CD4-positive, alpha-beta T cell treated with Interleukin-10 for 1 hour (primary cell): ENCODE results near the gene PWWP2B.

Source experiments
- DNase-seq: peaks from one replicate; pipeline ENCODE4 v3.0.0-alpha.2; 2020

The PWWP2B gene

DNA sequence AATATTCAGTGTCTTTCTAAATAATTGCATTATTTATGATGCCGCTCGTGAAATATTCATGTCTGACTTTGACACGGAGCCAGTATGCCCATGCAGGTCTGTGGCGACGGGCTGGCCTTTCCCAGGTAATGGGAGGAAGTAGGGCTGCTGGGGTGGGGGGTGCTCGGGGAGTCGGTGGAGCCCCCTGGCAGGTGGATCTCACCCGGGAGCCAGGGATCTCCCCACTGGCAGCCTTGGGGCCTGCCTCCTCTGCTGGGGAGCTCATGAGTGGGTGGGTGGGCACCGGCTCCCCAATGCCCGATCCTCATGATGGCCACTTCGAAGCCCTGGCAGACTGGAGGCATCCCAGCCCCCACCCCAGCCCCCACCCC is 52.8 kb downstream of the PWWP2B start:
- no peak for DNase-seq

DNA sequence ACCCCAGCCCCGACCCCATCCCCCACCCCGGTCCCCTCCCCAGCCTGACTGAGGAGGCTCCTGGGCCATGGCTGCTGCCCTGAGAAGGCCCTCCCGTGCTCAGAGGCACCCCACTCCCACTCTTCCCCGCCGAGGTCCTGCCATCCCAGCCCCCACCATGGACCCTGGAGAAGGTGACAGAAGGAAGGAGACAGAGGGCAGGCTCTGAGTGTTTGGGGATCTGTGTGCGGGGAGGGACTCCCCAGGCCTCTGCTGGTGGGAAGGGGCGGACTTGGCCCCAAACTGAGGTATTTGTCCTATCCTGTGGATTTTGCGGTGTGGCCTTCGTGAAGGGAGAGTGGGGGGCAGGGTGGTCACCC is 53.4 kb downstream of the PWWP2B start:
- DNase-seq = no peak

DNA sequence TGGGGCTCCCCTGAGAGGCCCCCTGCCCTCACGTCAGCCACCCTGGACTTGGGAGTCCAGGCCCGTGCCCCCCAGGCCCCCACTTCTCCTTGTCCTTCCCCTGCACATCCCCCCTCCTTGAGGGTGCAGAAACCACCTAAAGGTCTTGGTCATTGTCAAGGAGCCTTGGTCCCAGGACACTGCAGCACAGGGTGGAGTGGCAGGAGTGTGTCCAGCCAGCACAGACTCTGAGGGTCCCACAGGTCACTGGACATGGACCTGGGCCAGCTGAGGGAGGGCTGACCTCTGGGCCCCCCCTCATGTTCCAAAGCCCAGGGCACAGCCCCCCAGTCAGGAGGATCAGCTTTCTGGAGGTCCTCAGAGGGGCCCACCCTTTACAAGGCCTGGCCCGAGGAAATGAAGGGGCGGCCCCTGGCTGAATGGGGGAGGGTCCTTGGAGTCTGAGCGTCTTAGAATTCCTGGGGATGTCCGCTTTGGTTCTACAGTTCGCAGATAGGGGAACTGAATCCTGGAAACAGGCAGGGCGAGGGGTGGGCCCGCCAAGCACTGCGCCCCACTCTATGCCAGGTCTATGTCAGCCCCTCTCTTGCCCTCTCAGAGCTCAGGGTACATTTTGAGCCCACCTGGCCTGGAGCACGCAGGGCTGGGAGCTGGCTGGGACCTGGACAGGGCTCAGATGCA is 54.0 kb downstream of the PWWP2B start:
- DNase-seq = no peak

DNA sequence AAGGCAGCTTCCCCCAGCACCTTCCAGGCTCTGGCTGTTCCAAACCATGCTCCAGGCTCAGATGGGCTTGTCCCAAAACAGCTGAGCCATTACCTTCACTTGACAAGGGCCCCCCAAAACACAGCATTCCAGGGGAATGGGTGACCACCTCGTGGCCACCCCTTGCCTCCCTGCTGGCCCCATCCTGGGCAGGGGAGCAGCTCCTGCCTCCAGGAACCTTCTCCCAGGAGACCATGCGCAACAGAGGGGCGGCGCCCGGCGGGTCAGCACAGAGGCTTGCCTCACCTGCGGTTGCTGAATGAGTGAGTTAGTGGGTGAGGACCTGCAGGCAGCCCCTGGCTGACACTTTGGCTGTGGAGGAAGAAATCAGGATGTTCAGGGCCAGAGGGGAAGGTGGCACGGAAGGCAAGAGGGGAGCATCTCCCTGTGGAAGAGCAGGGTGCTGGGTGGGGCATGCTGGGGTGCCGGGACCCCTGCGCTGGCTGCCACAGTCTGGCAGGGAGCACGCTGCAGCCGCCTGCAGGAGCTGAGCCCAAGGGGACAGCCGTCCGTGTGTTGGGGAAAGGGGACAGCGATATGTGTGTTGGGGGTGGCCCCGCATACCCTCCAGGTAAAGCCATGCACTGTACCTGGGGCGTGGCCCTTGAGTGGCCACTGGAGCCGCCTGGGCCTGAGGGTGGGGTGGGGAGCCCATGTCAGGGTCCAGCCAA is 54.7 kb downstream of the PWWP2B start:
- DNase-seq = no peak

DNA sequence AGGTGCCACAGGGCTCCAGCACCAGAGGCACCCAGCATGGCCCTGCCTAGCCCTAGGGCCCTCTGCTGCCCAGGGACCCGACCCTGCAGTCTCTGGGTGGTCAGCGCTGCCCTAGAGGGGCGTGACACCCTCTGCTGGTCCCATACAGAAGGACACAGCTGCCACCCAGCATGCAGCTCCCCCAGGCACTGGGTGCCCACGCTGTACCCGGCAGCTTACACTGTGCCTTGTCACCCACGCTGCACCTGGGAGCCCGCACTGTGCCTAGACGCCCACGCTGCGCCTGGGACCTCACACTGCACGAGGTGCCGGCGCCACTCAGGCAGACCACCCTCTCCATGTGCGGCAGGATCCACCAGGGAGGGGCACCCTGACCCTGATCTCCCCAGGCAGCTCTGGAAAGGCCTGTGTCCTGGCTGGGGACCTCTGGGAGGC is 55.2 kb downstream of the PWWP2B start:
- no peak for DNase-seq

DNA sequence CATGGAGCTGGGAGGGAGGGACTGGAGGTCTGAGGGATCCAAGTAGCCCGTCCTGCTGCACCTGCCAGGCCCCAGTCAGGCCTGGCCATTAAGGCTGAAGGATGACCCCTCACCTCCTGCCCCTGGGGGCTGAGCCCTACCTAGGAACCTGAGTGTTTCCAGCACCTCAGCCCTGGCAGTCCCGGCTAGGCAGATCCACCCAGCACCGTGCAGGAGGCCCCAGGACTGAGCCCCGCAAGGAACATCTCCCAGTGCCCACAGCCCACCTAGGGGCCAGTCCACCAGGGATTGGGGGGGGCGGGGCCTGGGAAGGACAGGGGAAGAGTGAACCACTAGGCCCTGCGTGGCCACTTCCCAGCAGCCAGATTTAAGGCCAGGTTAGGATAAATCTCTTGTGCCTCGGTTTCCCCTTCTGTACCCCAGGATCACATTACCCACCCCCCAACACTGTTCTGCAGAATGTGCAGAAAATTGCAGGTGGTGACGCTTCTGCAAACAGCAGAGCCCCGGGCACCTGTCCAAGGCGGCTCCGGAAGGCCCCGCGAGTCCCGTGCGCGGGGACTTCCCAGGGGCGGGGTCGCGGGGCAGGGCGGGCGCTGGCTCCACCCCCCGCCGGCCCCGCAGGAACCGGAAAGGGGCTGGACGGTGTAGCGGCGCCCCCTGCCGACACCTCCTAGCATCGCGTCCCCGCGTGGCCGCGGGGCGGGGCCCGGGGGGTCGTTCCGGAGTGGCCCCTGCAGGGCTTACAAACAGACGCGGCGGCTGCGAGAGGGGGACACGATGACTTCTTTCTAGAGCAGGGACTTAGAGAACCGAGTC is 55.9 kb downstream of the PWWP2B start:
- peak; percentile 91 for DNase-seq

DNA sequence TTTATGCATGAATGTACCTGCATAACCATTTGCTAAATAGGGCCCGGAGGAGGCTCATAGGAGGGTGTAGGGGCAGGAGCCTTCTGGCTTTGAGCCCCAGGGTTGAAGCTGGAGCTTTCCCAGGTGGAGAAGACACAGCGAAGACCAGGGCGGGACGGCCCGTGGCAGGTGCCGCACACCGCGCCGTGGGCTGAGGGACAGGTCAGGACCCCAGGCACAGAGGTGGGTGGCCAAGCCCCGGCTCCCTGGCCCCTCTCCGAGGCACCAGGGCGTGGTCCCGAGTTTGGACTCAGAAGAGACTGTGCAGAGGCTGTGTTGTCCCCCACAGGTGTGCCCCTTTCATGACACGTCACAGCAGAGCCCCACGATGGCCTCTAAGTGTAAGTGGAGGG is 56.5 kb downstream of the PWWP2B start:
- no peak for DNase-seq

DNA sequence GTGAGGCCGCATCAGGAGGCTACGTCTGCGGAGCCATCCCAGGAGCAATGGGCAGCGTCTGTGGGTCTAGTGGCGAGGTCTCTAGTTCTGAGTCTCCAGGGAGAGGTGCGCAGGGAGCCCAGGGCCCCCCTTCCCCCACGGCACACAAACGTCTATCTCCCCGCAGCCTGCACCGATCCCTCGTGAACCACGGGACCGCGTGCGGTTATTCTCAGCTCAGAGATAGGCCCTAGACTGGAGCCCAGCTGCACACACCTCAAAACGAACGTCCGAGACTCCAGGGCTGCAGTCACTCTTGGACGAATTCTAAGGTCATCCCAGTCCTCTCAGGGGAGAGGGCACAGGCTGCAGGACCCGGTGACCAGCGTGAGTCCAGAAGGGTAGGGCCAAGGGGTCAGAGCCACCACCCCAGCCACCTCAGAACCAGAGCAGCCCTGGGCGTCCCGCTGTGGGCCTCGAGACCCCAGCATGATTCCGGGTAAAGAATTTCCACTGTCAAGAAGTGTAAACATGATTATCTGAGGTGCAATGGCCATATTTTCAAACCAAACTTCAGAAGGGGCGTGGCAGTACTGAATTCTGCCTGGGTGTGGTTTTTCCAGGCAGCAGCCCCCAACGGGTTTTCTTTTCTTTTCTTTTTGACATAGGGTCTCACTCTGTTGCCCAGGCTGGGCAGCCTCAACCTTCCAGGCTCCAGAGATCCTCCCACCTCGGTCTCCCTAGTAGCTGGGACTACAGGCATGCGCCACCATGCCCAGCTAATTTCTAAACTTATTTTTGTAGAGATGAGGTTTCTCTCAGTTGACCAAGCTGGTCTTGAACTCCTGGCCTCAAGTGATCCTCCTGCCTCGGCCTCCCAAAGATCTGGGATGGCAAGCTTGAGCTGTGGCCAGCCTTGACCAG is 57.5 kb downstream of the PWWP2B start:
- DNase-seq = no peak

DNA sequence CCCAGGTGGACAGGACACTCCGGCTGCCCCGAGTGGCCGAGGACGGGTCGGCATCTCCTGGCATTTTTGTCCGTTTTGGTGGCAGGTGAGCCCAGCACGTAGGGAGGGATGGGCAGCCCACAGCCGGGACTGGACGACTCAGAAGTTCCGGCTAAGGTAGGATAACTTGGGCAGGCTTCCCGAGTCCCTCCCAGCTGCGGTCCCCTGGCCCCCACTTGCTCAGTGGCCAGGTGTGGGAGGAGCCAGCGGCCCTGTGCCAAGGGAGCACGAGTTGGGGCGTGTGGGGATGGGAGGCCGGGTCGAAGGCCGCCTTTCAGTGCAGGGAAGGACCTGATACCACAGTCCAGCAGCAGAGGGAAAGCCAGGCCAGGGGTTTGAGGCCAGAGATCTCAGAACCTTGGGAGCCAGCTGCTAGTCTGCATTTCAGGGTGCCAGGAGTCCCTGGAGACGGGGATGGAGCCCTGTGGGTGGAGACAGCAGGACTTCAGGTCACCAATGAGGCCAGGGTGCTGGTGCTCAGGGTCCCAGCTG is 58.5 kb downstream of the PWWP2B start:
- DNase-seq = no peak

DNA sequence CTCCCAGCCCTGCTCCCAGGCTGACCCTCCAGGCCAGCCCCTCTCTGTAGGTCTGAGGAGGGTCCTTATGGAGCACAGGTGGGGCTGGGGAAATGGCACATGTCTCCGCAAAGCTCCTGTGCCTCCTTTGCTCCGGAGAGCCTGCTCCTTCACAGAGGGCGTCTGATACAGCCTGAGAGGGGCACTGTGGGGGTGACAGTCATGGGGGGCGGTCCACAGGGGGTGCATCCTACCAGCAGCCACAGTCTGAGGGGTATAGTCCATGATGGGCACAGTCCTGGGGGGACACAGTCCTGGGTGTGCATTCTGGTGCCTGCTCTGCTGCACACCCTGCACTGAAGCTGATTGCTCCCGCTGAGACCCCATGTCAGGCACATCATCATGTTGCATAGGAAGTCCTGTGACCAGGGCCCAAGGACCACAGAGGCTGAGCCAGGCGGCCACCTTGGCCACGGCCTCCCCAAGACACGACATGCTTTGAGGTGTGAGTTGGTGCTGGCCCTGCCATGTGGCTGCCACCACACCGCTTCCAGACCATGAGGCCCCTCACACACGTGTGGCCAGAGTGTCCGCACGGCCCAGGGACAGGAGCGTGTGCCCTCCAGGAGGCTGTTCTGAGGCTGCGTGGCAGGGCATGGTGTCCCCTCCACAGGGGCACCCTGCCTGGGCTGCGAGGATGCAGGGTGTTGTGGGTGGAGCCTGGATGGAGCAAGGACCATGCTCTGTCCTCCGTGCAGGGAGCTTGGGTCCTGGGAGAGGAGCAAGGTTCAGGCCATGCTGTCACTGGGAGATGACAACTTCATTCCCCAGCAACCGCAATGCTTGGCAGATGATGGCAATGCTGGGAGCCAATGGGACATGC is 59.2 kb downstream of the PWWP2B start:
- no peak for DNase-seq

DNA sequence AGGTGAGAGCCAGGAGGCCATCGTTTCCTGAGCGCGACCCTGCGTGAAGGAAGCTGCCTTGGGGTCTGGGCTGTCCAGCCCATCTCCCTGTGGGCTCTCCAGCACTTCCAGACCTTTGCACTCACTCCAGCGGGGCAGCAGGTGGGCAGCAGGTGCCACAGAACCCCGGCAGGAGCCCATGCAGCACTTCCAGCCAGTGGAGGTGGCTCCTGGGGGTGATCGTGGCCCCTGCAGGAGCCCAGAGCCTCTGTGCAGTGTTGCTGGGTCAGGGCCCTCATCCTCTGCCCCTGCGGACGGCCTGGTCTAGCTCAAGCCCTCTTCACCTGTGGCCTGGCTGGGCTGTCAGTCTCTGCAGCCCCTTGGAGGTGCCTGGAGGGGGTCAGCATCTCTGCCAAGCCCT is 59.9 kb downstream of the PWWP2B start:
- no peak for DNase-seq

DNA sequence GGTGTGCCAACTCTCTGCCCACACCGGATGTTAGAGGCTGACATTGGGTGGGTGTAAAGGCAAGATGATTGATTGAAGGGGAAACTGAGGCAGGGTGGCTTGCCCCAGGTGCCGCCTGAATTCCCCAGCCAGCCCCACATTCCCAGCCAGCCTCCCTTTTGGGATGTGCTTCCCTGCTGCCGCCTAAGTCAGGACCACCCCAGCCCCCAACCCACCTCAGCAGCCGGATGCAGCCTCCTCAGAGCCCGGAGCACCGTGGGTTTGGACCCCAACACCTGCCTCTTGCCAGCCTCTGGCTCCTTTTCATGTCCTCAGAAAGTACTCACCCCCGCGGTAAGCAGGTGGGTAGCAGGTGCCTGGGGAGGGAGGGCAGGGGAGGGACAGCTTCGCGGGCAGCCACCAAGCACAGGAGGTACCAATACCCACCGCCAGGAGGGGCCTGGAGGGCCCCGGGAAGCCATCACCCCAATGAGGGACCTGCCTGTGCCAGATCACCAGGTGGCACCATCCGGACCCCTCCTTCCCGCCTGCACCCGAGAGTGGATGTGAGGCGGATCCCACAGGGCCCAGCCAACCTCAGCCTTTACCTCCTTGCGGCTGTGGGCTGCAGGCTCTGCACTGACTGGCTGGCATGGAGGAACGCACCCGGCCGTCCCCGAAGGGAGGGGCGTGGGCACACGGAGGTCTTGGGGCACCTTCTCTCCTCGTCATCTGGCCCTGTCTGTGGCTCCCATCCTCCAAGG is 60.5 kb downstream of the PWWP2B start:
- no peak for DNase-seq

DNA sequence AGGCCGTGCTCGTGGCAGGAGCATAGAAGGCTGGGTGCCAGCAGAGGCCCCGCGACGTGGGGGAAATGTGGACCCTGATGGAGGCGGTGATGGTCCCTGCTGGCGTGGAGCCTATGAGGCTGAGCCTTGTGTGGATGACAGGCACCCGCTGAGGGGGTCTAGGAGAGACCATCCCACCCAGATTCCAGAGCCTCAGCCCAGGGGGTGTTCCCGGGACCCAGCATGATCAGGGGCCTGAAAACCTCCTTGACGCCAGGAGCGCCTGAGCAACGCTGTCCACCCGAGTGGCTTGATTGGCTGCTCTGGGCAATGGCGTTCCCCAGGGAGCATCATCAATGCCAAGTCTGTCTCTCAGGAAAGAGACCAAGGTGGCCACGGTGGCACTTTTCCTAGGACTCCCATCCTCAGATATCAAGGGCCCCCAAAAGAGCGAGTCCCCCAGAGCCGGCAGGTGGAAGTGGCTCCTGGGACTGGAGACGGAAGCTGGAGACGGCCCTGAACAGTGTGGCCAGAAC is 61.1 kb downstream of the PWWP2B start:
- DNase-seq = no peak

DNA sequence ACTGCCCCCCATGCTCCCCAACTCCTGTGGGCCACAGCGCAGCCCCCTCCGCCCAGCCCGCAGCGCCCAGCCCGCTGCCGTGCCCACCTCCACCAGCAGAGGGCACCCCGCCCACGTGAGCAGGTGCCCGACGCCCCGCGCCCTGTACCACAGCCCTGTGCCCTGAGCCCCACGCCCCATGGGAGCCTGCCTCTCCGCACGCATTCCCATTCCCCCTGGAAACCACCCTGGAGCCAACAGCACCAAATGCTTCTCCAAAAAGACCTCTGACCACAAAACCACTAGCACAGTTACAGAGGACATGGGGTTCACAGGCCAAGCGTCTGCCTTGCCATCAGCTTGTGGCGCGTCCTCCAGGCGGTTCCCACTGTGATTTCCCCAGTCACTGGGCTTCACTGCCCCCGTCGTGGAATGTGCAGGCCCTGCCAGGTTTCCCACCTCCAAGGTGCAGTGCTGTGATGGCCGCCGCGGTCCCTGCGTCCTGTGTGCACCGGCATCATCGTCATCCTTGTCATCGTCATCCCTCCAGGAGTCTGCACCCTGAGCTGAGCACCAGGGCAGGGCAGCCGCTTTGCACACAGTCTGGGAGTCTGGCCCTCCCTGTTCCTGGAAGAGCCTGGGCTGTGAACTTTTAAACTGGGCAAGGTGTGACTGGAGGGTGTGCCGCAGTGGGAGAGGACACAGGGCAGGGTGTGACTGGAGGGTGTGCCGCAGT is 61.7 kb downstream of the PWWP2B start:
- DNase-seq = peak; percentile 66

DNA sequence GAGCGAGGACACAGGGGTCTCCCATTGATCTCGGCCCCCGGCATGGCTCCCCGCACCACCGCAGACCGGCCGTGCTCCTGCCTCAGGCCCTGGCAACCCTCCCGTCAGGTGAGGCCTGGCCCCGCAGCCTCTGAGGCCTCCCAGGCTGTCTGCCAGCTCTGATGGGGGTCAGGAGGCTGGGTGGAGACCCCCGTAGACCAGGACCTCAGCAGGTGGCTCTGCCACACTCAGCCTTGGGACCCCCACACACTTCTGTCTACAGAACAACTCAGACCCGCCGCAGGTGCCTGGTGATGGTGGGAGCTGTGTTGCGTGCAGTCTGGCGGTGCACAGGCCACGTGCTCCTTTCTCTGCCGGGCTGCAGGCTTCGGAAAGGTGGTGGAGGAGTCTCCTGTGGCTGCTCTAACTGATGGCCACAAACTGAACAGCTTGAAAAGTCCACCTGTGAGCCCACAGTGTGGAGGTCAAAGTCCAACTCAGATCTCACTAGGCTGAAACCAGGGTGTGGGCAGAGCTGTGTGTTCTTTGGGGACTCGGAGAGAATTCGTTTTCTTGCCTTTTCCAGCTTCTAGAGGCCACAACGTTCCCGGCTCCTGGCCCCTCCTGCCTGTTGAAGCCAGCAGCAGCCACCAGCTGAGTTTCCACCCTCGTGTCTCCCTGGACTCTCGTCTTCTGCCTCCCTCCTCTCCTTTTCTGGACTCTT is 62.5 kb downstream of the PWWP2B start:
- DNase-seq = no peak

DNA sequence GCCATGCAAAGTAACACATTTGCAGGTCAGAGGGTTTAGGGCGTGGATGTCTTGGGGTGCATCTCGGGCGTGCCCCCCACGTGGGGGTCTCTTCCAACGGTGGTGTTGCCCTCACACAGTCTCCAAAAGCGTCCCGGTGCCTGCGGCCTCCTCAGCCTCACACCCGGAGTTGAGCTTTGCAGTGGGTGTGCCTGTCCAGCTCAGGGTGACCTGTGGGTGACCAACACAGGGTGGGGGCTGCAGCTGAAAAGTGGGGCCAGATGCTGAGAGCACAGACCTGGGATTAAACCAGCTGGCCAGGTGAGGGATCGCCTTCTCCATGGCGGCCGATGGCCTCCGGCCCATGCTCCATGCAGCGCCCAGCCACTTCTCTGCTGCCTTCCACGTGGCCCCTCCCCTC is 63.1 kb downstream of the PWWP2B start:
- DNase-seq = no peak

DNA sequence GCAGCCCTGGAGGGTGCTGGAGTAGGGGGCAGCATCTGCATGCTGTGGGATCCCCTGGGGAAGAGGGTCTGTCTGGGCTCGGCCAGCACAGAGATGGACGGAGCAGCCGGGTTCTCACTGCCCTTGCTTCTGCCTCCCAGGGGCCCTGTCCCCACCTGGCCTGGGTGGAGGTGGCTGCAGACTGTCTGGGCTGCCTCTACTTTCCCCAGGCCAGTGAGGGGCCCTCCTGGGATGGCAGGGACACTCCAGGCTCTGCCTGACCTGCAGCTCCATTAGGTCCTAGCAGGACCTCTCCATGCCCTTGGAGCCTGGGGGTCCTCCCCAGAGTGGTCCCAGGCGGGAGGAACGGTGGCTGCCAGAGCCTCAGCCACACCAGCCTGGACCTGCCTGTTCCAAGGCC is 63.7 kb downstream of the PWWP2B start:
- no peak for DNase-seq

DNA sequence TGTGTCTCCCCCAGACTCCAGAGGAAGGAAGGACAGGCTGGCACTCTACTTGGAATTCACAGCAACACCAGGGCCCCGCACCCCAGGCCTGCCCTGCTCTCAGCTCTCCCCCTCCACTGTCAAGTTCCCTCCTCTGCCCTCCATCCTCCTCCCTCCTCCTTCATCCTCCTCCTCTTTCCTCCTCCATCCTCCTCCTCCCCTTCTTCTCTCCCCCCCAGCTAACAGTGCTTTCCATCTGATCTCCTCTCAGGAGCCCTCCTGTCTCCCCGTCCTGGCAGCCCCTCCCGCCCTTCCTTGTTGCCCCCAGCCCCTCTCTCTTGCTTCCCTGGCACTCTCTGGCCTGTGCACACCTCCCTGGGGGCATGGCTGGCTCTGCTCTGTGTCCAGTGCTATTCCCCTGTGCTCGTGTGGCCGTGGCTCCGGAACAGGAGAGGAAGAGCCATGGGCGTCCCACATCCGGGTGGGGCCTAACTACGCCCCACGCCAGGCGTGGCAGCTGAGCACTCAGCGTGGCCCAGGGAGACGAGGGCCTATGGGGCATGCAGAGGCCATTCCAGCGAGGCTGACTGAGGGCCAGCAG is 64.2 kb downstream of the PWWP2B start:
- DNase-seq = no peak

DNA sequence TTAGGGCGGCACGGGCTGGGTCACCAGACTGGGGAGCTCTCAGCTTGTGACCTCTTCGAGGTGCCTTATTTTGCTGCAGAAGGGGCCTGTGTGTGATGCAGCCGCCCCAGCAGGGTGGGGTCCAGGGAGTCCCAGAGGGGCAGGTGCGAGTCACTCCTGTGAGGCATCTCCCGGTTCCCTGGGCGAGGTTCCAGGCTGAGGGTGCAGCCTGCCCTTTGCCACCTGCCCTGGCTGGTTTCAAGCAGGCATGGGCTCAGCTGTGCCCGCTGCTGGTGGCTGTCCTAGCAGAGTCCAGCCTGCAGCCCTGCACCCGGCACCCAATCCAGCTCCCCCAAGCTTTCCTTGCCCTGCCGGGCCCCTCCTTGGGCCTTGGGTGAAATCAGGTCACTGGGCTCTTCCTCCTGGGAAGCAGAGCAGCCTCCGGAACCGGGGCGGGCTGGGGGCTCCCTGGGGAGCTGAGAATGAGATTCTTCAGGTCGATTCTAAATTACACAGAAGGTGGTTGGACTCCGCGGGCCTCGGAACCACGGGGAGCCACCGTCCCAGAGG is 64.8 kb downstream of the PWWP2B start:
- no peak for DNase-seq
